GM21423 (cell line): ENCODE measurements around the gene HSD11B1L.
"Not testable (repeated sequence)": the region's sequence is repeated elsewhere in the genome, so short reads cannot be mapped to it uniquely, and the experiment has no call there.

Experiments used
- ATAC-seq: cut with Tn5 transposase; IDR thresholded peaks from one replicate; pipeline ENCODE4 v1.9.1; 2021; ENCODE audit warnings: mild to moderate bottlenecking, moderate library complexity; ENCODE audit not compliant: unreplicated experiment

The HSD11B1L gene

GRCh38 chr19:5719961-5720790 lies 39.3 kb downstream of the HSD11B1L start, which contains the start of the genes CATSPERD and LONP1:
CATSPERD (plus strand) TSS chr19:5720637; CDS start chr19:5720738, 101 bp downstream.
LONP1 (minus strand) TSS chr19:5720146; CDS start chr19:5720132, 14 bp downstream.
- peak; percentile 78 for ATAC-seq

- ATAC-seq, result no peak
These were observed 46.7 kb downstream of the HSD11B1L start for GRCh38 chr19:5727453-5728050.

GRCh38 chr19:5733172-5733571 lies 52.3 kb downstream of the HSD11B1L start:
- ATAC-seq, result not testable (repeated sequence)
